Measurements from ENCODE around the gene IFITM10.

Gene IFITM10

GRCh38 chr11:1750481-1750839 is at the start of gene IFITM10:
TSS of gene IFITM10 (minus strand) at chr11:1750595. CDS start at chr11:1750442, 153 bp downstream.
- DNase-seq (ENCODE audit: extremely low spot score) = no peak
- TF ChIP-seq CTCF (IDR thresholded peaks at IDR 0.05; ENCODE audit: control extremely low read depth, extremely low read depth, low read depth, missing control alignments) = no peak
- ChIA-PET CTCF (interaction anchor here (1.4 to 2.5 kb wide), 2 partner anchors 57 to 197 kb away, joined by 3 to 11 read pairs; no protein-coding TSS in a partner anchor), POLR2A (no interaction called here)

- TF ChIP-seq CTCF (IDR thresholded peaks at IDR 0.05; ENCODE audit: control extremely low read depth, extremely low read depth, low read depth, missing control alignments) = no peak
- POLR2A ChIA-PET = no interaction called here
- DNase-seq (ENCODE audit: extremely low spot score) = no peak
- CTCF ChIA-PET = interaction anchor here (1.3 to 1.5 kb wide), 2 partner anchors 39 to 355 kb away, joined by 3 read pairs; no protein-coding TSS in a partner anchor
Observed at GRCh38 chr11:1797391-1798125, 47.2 kb upstream of the IFITM10 start.

- no peak for DNase-seq (ENCODE audit: extremely low spot score)
- ChIA-PET CTCF (interaction anchor here (1.0 to 1.5 kb wide), 3 partner anchors 38 to 356 kb away, joined by 3 read pairs; no protein-coding TSS in a partner anchor), POLR2A (no interaction called here)
- no peak for TF ChIP-seq CTCF (IDR thresholded peaks at IDR 0.05; ENCODE audit: control extremely low read depth, extremely low read depth, low read depth, missing control alignments)
Observed at GRCh38 chr11:1796413-1797011, 46.1 kb upstream of the IFITM10 start.

GRCh38 chr11:1793081-1793480 is 42.7 kb upstream of the IFITM10 start:
- no peak for TF ChIP-seq CTCF (IDR thresholded peaks at IDR 0.05; ENCODE audit: control extremely low read depth, extremely low read depth, low read depth, missing control alignments)
- ChIA-PET POLR2A (no interaction called here), CTCF (interaction anchor here (1.2 kb wide), 1 partner anchor 99 kb away, joined by 4 read pairs; no protein-coding TSS in a partner anchor)
- no peak for DNase-seq (ENCODE audit: extremely low spot score)

- DNase-seq (ENCODE audit: extremely low spot score) = no peak
- POLR2A ChIA-PET = no interaction called here
- TF ChIP-seq CTCF (IDR thresholded peaks at IDR 0.05; ENCODE audit: control extremely low read depth, extremely low read depth, low read depth, missing control alignments) = no peak
- CTCF ChIA-PET = no interaction called here
Observed at GRCh38 chr11:1792461-1792860, 42.1 kb upstream of the IFITM10 start.

GRCh38 chr11:1791912-1792311 is 41.5 kb upstream of the IFITM10 start:
- CTCF ChIA-PET = no interaction called here
- no peak for DNase-seq (ENCODE audit: extremely low spot score)
- POLR2A ChIA-PET = no interaction called here
- no peak for TF ChIP-seq CTCF (IDR thresholded peaks at IDR 0.05; ENCODE audit: control extremely low read depth, extremely low read depth, low read depth, missing control alignments)

All from GM10248 (cell line).